Fibroblast of mammary gland (primary cell): ENCODE measurements around the gene EPG5.
"Not testable (repeated sequence)": the region's sequence is repeated elsewhere in the genome, so short reads cannot be mapped to it uniquely, and the experiment has no call there.

Experiments
- DNase-seq: peaks from one replicate; pipeline ENCODE4 v3.0.0-alpha.2; 2010; ENCODE audit warnings: low read depth
- H3K4me3 ChIP-seq: 2 replicates; pipeline ENCODE4 v1.5.1; 2011; ENCODE audit warnings: low read depth, mild to moderate bottlenecking, low read length, moderate library complexity; ENCODE audit not compliant: control insufficient read depth
- CTCF ChIP-seq: conservative IDR thresholded peaks from 2 replicates; pipeline ENCODE4 v1.5.1; 2011; ENCODE audit warnings: low read depth, low read length, inconsistent platforms; ENCODE audit not compliant: control insufficient read depth, insufficient read depth

EPG5 gene

DNA sequence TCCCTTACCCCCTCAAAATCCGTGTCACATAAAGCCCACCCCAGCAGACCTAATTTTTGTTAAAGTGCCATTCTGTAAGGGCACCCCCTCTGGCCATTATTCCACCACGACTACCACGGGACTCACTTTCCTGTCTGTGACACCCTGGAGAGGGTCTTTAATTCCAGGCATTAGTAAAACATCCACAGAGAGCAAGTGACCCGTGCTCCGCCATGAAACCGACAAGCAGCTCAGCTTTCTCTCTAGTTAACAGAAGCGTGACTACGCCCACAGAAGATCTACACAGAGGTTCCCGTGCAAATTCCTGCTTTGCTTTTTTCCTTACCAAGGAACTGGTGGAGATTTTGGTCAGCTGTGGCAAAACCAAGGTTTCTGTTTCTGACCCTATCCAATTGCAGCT, 137.3 kb downstream of the EPG5 start:
- no peak for DNase-seq
- TF ChIP-seq CTCF: no peak
- no peak overlapping the region for H3K4me3 ChIP-seq

DNA sequence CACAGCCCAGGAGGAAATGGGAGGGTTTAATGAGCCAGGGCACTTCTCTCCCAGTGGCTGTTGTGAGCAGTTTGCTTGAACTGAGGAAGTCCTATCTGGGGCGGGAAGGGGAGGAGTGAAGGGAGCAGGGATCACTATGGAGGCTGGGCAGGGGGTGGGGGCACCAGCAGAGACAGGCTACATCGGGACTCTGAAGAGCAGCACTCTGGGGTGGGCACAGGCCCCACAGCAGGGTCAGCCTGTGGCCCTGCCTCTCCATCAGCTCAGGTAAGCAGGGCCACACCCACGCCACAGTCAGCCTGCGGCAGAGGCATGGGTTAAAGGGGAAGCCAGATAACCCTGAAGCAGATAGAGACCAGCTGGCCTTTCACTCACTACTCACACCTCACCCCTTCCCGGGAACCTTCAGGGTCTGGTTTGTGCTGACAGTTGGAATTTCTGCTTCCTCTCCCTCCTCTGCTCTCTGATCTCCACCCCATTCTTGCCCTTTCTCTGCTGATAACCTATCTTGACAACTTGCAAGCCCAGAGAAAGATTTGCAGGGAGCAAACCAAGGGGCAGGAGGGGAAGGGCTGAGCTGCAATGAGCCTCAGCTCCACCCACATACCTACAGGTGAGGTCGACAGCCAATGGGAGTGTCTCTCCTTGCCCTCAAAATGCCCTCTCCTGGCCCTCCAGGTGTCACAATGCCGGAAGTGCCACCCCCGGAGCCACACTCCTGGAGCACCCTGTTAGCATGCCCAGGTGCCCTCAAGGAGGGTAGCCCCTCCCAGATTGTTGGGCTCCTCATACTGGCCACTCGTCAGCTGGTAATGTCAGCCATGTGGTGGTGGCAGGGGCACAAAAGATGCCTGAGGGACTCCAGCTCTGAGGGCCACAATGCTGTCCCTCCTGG, 138.0 kb downstream of the EPG5 start:
- no peak overlapping the region for H3K4me3 ChIP-seq
- no peak for DNase-seq
- no peak for TF ChIP-seq CTCF

- not testable (repeated sequence) for DNase-seq, H3K4me3 ChIP-seq
Observed at GRCh38 chr18:45826716-45827115, 140.4 kb downstream of the EPG5 start.

DNA sequence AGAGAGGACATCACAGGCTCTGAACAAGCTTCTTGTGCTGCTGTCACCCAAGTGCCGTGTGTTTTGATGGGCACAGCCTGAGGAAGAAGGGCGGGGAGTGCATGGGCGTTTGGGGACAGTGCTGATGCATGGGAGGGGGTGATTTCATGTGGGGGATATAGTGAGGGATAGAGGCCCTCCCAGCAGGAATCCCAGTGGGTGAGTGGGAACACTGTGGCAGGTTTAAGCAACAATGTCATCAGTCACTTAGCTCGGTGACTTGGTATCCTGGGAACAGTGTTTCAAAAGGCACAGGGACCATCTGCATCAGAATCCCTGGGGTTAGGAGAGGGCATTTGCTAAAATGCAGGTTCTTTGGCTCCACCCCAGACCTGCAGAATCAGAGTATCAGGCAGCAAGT, 141.0 kb downstream of the EPG5 start:
- TF ChIP-seq CTCF: no peak
- no peak for DNase-seq
- no peak overlapping the region for H3K4me3 ChIP-seq

- no peak within 1 kb of the TSS for H3K4me3 ChIP-seq
- no peak for TF ChIP-seq CTCF
- no peak for DNase-seq
Observed at GRCh38 chr18:45825258-45826044, 141.7 kb downstream of the EPG5 start, which contains the start of gene SIGLEC15. Gene SIGLEC15 (plus strand): TSS chr18:45825675. CDS start chr18:45825729, 54 bp downstream.

DNA sequence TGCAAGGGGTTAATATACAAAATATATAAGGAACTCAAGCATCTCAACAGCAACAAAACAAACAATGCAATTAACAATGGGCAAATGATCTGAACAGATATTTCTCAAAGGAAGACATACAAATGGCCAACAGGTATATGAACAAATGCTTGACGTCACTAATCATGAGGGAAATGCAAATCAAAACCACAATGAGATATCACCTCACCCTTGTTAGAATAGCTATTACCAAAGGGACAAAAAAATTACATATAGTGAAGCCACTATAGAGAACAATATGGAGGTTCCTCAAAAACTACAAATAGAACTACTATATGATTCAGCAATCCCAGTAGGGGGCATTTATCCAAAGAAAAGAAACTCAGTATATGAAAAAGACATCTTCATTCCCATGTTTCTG, 145.4 kb downstream of the EPG5 start:
- no peak for DNase-seq
- TF ChIP-seq CTCF: no peak
- H3K4me3 ChIP-seq: no peak overlapping the region

- DNase-seq: no peak
- H3K4me3 ChIP-seq: no peak overlapping the region
- no peak for TF ChIP-seq CTCF
Observed at GRCh38 chr18:45821026-45821425, 146.1 kb downstream of the EPG5 start.
